GM15510 (cell line): ENCODE measurements around the gene ADD2.

Source experiments
- POLR2A ChIP-seq: IDR thresholded peaks from 3 replicates; pipeline ENCODE4 v1.6.1; 2011; ENCODE audit warnings: borderline replicate concordance; ENCODE audit not compliant: insufficient read length; ENCODE audit errors: extremely low read depth

Gene ADD2

DNA sequence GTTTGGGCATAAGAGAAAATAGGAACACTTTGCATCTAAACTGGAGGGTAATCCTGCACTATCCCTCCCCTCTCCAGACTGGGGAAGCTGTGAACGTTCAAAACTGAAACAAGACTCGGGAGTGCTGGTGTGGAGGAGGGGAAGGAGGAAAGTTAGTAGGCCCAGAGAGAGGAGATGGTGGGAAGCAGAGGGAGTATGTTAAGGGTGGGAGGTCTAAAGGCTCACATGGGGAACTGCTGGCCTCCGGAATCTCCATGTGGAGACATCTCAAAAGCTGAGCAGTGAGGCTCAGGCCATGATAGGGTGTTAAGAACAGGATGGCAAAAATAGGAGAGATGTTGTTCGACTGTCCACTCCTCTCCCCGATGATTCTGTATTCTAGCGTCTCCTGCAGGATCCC, 47.9 kb downstream of the ADD2 start:
- TF ChIP-seq POLR2A, result no peak

DNA sequence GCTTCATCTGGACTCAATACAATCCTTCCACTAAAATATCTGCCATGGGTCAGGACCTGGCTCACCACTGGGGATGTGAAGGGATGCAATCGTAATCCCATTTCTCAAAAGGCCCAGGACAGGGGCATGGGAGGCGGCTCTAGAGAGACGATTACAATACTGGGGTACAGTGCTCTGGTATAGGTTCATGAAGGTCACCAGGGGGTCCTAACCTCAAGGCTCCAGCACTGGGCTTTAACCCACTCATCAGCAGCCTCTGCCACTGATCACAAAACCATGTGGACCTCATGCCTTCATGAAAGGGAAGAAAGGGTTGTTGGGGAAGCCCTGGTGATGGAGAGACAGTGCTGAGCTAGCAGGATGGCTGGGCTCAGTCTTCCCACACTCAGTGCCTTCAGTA, 48.8 kb downstream of the ADD2 start:
- TF ChIP-seq POLR2A, result no peak

DNA sequence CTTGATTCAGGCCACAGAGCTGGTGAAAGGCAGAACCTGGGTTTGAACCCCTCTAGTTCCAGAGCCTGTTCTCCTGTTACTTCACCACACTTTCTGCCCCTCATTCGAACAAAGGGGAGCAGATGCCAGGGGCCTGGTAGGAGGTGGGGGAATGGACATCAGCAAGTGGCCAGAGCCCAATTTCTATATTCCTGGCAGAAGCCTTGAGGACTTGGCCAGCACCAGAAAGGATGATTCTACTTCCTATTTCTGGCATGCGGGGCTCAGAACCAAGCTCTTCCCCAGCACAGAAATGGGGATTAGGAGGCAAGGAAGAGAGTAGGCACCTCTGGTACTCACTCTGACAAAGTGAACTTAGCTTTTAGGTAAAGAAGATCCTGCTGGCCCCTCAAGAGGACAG, 49.3 kb downstream of the ADD2 start:
- no peak for TF ChIP-seq POLR2A

DNA sequence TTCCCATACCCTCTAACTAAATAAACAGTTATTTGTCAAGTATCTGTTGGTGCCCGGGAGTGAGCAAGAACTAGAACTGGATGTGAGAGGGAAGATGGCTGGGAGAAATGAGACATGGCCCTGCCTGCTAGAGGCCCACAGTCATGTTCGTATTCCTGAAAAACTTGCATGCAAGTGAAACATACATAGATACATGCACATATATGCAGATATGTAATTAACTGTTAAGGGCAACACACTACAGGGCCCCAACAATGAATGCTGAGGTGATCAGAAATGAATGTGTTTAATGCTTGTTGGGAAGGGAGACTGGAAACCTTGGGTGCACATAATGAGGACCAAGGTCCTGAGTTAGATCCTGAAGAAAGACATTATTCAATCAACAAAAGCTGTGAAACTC, 49.8 kb downstream of the ADD2 start:
- no peak for TF ChIP-seq POLR2A

DNA sequence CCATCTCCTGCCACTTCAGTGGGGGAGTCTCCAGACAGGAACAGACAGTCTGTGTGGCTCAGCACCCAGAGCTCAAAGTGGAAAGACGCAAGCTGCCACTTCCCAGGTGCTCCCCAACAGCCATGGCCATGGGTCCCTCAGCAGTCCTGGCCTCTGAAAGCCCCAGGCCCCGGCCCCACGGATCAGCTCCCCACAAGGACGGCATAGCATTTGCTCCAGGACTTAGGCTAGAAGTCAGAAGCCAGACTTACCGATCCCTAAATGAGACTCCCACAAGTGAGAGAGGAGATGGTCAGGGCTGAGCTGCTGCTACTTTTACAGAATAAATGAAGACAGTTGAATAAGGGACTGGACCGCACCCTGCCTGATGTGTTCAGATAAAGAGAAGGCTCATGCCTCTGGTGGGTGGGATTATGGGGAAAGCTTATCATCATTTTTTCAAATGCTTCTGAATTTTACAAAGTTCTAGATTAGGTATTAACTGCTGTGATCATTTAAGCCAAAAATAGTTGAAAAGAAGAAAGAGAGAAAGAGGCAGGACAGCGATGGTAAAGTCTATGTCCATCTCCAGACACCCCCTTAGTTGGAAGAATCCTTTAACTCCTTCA, 50.5 kb downstream of the ADD2 start:
- no peak for TF ChIP-seq POLR2A

DNA sequence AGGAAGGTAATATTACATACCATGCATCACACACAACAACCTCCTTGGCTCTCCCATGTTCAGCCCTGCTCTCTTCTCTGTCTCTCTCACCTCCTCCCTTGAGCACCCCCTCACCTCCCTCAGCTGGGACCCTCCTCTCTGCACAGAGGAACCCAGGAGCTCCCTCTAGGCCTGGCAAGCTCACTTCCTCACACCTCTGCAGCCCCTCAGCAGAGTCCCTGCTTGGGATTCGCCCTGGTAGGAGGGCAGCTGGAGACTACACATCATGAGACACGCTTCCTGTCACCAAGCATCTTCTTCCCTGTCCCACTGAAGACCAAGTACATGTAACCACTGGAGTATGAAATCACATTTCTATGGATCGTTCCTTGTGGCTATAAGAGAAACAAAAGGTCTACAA, 51.0 kb downstream of the ADD2 start:
- no peak for TF ChIP-seq POLR2A

DNA sequence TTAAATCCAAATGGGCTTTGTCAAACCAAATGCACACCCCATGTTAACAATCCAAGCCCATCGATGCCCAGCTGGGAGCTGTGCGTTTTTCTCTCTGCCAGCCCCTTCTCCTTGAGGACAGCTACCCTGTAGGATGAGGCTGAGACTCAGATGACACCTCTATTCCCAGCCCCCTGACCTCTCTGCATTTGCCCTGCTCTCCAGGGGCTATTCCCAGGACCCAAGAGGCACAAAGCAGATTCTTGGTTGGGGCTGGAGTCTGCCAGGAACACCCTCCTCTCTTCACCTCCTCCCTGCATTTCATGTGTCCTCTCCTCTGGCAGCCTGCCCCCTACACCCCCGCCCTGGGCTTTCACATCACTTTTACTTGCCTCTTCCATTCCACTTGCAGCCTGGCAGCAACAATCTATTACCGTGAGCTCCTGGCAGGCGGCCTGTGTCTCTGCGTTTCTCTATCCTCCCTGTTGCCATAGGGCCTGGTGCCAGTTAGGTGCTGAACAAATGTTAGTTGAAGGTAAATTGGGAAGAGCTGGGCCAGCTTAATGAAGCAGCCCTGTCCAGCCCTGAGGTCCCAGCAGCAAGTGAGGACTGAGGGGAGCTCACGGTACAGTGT, 51.8 kb downstream of the ADD2 start:
- TF ChIP-seq POLR2A, result no peak

DNA sequence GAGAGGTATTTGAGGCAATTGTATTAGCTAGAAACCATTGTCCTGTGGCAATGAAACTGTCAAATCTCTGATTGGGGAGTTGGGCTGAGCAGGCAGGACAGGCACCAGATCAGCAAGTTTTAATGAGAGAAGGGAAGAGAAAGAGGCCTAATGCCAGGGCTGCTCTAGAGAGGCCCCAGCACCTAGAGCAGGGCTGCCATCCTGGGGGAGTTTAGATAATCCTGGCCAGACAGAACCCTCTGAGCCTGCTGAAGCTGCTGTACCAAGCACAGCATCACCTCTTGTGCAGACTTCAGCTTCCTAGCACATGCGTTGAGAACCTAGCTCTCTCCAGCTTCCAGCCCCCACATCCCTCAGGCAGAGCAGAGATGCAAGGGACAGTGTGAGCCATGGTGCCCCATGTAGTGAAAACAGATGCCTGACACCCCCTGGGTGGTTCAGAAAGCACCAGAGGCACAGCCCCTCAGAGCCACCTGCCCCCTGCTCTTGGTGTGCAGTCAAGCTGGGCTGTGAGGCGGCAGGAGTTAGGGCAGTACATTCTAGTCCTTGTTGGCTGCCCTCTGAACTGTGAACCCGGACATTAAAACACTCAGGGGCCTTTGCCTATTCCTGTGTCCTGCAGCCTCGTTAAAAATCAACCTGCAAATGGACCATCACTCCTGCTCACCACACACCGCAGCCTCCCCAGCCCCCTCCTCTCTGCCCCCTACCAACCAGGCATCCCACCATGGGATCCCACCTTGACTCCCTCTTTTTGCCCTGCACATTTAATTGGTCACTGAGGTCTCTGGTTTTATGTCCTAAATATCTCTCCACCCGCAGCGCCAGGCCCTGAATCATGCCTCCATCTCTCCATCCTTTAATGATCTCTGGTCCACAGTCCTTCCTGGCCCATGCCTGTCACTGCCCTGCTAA, 52.7 kb downstream of the ADD2 start:
- no peak for TF ChIP-seq POLR2A

DNA sequence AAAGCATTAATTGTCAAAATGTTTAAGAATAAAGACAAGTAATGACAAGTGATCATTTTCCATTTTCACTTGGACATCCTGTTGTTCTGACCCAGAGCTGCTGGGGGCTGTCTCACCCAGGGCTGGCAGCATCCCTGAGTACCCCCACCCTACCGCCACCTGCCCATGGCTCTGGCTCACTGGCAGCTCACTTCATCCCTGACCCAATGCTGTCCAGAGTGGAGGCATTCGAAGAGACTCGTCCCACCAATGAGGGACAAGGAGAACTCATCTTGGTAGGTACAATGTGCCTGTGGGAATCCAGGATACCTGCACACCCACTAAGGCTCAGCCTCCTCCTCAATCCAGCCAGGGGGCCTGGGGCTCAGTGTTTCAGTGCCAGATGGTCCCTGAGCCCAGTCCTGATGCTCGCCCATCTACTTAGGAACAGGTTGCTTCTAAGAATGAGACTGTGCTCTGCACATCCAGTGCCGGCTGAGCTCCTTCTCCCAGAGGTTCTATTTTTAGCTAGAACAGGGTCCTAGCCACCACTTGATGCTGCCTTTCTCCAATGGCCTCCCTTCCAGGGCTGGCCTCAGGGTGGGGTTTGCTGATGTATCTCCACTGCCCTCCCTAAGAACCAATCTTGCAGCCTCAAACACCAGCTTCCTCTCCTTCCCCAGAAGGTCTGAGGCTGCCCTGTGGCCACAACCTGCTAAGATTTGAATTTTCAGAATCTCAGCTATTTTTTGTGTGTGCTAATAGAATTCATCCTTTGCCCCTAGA, 53.7 kb downstream of the ADD2 start:
- no peak for TF ChIP-seq POLR2A

DNA sequence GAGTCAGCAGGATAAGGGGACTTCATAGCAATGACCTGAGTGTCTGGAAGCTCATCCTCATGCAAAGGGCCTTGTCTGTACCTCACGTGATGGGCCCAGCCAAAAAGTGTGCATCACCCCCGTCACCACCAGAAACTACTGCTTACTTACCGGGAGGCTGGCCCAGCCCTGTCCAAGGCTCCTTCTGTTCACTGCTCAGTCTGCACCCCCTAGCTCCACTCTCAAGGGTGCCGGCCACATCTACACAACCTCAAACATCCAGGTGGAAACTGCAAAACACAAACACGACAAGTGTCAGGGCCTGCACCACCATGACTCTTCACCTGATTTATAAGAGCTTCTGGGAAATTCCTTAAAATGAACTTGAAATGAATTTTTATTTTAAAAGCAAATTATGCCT, 55.1 kb downstream of the ADD2 start:
- TF ChIP-seq POLR2A, result no peak

DNA sequence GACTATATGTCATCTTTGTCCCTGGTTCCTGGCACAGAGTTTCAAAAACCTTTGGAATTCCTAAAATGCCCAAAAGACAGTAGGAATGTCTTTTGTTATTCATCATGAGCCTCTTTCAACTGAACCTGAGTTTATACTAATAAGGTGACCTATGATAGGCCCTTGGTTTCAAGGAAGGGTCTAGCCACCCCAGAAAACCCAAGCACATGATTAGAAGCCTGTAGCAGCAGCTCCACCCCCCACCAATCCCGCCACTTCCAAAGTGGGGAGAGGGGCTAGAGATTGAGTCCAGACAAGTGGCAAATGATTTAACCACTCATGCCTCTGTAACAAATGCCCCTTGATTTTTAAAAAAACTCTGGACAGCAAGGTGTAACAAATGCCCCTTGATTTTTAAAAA, 56.8 kb downstream of the ADD2 start:
- no peak for TF ChIP-seq POLR2A

DNA sequence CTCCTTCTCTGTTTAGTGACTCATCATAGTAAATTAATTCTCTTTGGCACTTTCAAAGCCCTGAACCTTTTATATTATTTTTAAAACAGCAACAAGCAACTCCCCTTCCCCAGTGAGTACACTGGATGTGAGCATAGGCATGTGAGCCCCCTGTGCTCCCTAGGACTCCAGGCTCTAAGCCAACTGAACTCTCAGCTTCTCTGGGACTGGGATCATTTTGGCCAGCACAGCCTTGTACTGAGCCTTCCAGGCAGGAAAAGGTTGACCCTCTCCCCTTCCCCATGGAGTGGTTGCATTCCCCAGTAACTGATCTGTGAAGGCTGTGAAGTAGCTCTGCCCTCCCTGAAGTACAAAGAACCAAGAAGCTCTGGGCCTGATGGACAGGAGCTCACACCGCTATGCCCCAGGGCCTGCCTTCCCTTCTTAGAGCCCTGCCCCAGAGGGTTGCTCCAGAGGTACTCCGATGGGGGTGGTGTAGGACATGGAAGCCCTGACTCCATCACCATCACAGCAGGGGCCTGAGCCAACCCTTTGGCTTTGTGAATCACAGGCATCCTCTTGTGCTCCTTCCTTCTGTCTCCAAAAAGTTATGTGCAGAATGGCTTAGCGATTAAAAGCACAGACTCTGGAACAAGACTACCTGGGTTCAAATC, 57.8 kb downstream of the ADD2 start:
- no peak for TF ChIP-seq POLR2A

DNA sequence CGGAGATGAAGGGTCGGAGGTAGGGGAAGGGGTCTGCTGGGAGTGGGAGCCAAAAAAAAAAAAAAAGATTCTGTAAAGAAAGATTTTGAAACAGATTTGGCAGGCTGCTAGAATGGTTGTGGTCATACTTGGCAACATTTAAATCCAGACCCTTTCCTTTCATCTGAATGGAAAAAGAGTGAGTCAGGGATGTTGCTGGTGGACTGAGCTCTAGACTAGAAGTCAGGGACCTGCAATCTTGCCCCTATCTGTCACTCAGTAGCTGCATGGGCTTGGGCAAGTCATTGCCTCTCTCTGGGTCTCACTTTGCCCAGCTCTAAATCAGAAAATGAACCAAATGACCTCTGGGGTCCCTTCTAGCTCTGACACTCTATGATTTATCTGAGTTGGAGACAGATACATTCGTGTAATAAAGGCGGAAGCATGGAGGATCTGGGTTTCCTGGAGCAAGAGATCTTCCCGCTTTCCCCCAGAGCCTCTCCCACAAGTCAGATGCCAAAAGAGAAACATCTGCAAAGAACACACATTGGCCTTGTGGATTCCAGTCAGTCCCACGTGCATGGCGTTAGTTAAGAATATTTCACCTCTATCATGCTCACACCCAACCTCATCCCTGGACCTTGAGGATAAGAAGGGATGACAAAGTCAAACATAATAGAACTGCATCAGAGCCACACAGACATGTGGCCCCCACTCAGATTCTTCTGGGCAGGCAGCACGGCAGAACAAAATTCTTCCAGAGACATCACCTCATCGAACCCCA, 58.5 kb downstream of the ADD2 start:
- TF ChIP-seq POLR2A, result no peak
